HG02970 (cell line): ENCODE data around the gene IFNL2.
"Not testable (repeated sequence)": the region's sequence is repeated elsewhere in the genome, so short reads cannot be mapped to it uniquely, and the experiment has no call there.

Source experiments
- ATAC-seq: cut with Tn5 transposase; IDR thresholded peaks from one replicate; pipeline ENCODE4 v1.9.1; 2021; ENCODE audit warnings: mild to moderate bottlenecking, moderate library complexity, moderate number of reproducible peaks; ENCODE audit not compliant: unreplicated experiment, low FRiP score

IFNL2 gene

GRCh38 chr19:39293394-39293793, 25.2 kb downstream of the IFNL2 start:
- ATAC-seq: no peak

GRCh38 chr19:39296055-39296645, 28.0 kb downstream of the IFNL2 start, which contains the start of gene IFNL1:
IFNL1 (plus strand) TSS chr19:39296407; CDS start chr19:39296422, 15 bp downstream.
- no peak for ATAC-seq

DNA sequence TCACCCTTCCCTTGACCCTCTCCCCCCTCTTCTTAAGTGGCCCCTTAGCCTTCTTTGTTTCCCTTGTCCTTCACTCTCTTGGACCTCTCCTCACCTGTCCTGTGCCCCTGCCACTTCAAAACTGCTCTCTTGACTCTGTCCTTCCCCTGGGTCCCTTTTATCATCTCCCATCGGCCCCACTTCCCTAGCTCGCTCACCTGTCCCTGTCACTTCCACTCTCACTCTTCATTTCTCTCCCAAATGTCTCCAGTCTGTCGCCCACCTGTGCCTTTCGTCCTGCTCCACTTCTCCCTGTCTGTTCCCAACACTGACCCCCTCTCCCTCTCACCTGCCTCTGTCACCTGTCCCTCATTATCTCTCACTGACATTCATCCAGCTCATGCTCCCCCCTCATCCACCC, 28.7 kb downstream of the IFNL2 start:
- ATAC-seq: no peak

GRCh38 chr19:39297931-39298634, 29.9 kb downstream of the IFNL2 start:
- ATAC-seq: no peak

DNA sequence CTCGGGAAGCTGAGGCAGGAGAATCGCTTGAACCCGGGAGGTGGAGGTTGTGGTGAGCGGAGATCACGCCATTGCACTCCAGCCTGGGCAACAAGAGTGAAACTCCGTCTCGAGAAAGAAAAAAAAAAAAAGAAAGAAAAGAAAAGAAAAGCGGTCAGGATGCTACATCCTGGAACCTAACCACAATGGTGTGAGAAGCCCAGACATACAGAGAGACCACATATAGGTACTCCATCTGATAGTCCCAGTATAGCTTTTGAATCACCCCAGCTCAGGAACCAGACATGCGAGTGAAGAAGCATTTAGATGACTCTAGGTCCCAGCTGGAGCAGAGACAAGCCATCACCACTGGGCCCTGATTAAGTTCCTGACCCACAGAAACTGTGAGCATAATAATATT, 31.2 kb downstream of the IFNL2 start:
- no peak for ATAC-seq

- ATAC-seq: no peak
Observed at GRCh38 chr19:39299832-39300231, 31.6 kb downstream of the IFNL2 start.

DNA sequence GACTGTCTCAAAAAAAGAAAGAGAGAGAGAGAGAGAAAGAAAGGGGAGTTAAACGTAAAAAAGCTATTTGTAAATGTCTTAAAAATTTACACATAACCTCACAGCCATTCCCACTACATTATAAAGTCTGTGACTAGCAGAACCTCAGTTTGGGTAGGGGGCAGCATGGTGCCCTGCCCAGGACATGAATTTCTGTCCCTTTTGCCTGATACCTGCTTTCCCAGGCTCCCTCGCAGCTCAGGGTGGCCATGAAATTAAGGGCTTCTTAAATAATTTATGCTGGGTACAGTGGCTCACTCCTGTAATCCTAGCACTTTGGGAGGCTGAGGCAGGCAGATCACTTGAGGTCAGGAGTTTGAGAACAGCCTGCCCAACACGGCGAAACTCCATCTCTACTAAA, 32.8 kb downstream of the IFNL2 start:
- no peak for ATAC-seq

GRCh38 chr19:39301562-39301961, 33.4 kb downstream of the IFNL2 start:
- no peak for ATAC-seq

- no peak for ATAC-seq
Observed at GRCh38 chr19:39303373-39304184, 35.4 kb downstream of the IFNL2 start.

GRCh38 chr19:39304185-39304513, 36.0 kb downstream of the IFNL2 start:
- ATAC-seq: no peak

DNA sequence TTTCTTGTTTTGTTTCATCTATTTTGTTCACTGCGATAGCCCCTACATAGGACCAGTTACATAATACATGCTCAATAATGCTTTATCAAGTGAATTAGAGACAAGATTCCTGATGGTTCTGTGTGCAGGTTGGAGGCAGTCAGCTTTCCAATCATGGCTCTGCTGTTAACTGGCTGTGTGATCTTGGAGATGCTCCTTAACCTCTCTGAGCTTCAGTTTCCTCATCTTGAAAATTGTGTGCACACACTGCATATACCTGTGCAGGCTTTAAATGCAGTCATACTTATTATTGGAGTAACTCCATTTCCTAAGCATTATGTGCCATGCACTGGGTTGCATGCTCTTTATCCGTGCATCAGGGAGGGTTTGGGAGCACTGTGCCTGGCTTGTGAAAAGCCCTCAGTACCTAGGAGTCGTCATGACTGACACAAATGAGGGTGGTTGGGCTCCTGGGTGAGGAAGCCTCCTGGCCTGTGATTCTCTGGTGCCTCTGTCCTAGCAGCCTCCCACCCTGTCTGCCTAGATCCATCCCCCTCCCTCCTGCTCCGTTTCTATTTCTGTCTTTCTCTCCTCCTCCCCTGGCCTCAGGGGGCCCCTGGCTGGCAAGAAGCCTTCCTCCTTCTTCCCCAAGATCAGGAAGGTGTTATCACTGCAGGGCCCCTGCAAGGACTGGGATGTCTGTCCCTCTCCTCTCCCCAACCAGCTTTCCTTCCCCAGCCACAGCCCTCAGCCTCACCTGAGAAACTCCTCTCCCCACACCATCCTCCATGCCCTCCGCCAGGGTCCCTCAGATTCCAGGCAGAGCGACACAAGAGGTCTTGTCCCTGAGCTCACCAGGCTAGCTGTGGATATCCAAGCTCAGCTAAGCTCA, 36.7 kb downstream of the IFNL2 start:
- ATAC-seq: no peak

DNA sequence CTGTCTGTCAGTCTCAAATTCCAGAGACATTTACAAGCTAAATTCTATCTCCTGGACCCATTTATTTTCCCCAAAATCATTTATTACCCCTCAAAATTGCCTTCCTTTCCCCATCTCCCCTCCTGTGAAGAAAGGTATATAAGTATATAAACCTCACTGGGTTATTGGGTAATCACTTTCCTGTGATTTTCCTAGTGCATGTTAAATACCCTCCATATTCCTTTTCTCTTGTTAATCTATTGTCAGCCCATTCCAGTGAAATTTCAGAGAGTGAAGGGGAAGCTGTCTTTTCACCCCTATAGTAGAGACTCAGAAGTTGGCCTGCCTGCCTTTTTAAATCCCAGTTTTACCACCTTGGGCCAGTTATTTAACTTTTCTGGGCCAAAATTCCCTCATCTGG, 37.9 kb downstream of the IFNL2 start:
- no peak for ATAC-seq

GRCh38 chr19:39307046-39307821, 39.0 kb downstream of the IFNL2 start:
- no peak for ATAC-seq

DNA sequence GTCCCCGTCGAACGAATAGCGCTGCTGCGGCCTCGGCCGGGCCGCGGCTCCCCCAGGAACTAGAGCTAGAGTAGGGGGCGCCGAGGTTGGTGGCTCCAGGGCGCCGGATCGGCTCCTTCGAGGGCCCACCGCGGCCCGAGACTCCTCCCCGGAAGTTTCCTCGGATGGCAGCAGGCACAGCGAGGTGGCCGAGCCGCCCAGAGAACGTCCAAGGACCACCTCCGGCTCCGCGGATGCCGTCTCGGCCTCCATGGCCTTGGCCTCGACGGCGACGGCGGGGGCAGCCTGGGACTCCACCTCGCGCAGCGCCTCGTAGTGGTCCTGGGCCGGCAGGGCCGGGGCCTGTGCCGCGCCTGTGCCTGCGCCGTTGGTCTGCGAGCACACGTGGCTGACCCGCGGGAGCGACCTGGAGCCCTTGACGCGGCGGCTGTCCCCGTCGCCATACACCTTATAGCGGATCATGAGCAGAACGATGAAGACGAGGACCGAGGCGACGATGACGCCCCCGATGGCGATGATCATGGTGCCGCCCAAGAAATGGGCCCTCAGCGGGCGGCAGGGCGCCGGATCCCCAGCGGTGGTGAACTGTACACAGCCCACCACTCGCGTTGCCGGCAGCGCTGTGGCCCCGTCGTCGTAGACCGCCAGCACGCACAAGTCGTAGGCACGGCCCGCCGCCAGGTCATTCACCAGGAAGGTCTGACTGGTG, 39.8 kb downstream of the IFNL2 start:
- ATAC-seq: no peak

DNA sequence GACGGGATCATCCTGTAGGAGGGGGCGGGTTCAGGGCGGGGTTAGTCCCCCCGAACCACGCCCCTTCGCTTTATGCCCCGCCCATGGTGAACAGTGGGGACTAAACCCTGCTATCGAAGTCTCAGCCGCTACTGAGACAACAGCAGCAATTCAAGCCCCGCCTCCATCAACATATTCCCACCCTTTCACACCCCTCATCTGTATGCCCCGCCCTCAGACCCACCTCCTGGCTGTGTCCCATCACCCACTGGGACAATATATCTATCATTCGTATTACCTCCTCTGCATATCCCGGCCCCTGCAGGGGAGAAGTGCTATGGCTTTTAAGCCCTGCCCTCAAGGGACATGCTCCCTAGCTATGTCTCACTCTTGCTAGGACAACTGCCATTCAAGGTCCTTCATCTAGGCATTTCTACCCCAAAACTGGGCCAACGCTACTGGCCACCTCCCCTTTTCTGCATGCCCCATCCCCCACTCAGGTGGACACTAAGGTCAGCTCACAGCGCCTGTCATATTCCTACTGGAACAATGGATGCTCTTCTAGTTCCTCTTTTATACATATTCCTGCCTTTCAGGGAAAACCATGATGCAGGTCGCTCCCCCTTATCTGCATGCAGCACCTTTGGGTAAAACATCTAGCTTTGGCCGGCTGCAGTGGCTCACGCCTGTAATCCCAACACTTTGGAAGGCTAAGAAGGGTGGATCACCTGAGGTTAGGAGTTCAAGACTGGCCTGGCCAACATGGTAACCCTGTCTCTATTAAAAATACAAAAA, 40.5 kb downstream of the IFNL2 start:
- no peak for ATAC-seq

DNA sequence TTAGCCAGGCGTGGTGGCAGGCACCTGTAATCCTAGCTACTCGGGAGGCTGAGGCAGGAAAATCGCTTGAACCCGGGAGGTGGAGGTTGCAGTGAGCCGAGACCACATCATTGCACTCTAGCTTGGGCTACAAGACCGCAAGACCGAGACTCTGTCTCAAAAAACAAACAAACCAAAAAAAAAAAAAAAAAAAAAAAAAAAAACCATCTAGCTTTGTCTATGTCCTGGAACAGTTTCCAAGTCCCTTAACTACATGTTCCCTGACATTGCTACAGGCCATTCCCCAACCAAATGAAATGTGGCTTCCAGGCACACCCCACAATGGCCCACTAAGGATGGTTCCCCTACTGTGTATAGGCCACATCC, 41.1 kb downstream of the IFNL2 start:
- not testable (repeated sequence) for ATAC-seq

DNA sequence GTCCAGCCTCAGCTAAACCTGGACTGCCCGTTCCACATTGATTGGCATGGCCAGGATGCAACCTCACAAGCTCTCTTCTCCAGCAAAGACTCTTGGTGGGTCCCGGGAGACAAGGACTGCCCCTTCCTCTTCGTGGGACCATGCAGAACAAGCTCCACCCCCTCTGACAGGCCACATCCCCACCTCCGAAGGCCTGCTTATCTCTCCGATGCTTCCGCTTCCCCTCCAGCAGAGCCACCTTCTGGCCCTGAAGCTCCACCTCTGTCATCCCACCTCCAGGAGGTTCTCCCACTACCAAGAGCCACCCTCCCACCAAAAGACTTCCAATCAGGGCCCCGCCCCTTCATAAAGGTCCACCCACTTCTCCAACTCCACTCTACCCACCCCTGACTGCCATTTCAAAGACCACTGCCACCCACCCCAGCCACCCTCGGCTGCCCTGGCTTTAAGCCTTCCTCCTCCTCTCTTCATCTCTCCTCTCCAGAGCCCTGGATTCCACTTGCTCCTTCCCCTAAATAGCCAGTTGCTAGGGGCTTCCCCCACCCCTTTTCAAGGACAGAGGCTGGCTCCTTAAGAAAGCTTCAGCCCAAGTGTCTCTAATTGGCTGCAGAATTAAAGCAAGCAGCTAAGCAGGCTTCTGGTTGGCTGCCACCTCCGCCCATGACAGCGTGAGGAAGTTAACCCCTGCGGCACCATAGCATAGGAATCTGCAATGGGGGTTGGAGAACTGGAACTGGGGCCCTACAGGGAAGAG, 42.5 kb downstream of the IFNL2 start:
- ATAC-seq: no peak
